A673 (cell line): ENCODE data around the gene ATP8B4. TPM values are rescaled to one million over a fixed set of nuclear protein-coding genes. Genes with fewer than 3 reads are reported as not detected.
"Not testable (repeated sequence)": the region's sequence is repeated elsewhere in the genome, so short reads cannot be mapped to it uniquely, and the experiment has no call there.

Experiments used
- BruUV-seq: library from RNA; stranded (reverse); fragments of 400-500 nt; replicated peaks from 2 replicates; lab custom pipeline; 2021; lab: Mats Ljungman, UMichigan
- CTCF ChIA-PET: fragments of 300-600 bp; sonication (Branson Sonifier 250); formaldehyde crosslinking; loops from one replicate; lab custom pipeline; 2022; ENCODE audit warnings: antibody characterized with exemption; lab: Charles Lee
- POLR2A ChIA-PET: fragments of 300-600 bp; sonication (Branson Sonifier 250); formaldehyde crosslinking; loops from one replicate; lab custom pipeline; 2022; ENCODE audit warnings: antibody characterized with exemption; ENCODE audit not compliant: low non-redundant PET; lab: Charles Lee
- DNase-seq: peaks from one replicate; pipeline ENCODE4 v3.0.0-alpha.2; 2015; ENCODE audit warnings: low spot score
- H3K27ac ChIP-seq: fragments of 200-600 bp; sonication (generic); 2 replicates; pipeline ENCODE4 v1.5.1; 2016; ENCODE audit warnings: mixed run types, low read depth, mild to moderate bottlenecking, mixed read lengths, antibody characterized with exemption, low read length; ENCODE audit not compliant: poor library complexity, severe bottlenecking
- H3K27me3 ChIP-seq: fragments of 200-600 bp; sonication (generic); replicated peaks from 2 replicates; pipeline ENCODE4 v1.6.1; 2017; ENCODE audit warnings: mixed run types, low read depth, mild to moderate bottlenecking, mixed read lengths, antibody characterized with exemption, low read length; ENCODE audit not compliant: insufficient read depth, poor library complexity
- H3K36me3 ChIP-seq: fragments of 200-600 bp; sonication (generic); 2 replicates; pipeline ENCODE4 v1.6.1; 2016; ENCODE audit warnings: mixed run types, mild to moderate bottlenecking, mixed read lengths, antibody characterized with exemption, low read length; ENCODE audit not compliant: insufficient read depth, poor library complexity, severe bottlenecking
- H3K4me1 ChIP-seq: fragments of 200-600 bp; sonication (generic); 2 replicates; pipeline ENCODE4 v1.6.1; 2017; ENCODE audit warnings: mixed run types, mild to moderate bottlenecking, mixed read lengths, antibody characterized with exemption, low read length; ENCODE audit not compliant: insufficient read depth, poor library complexity, severe bottlenecking
- H3K4me3 ChIP-seq: fragments of 200-600 bp; sonication (generic); 2 replicates; pipeline ENCODE4 v1.5.1; 2016; ENCODE audit warnings: low read depth, mixed run types, mild to moderate bottlenecking, mixed read lengths, low read length; ENCODE audit not compliant: poor library complexity, severe bottlenecking
- H3K9me3 ChIP-seq: fragments of 200-600 bp; sonication (generic); 2 replicates; pipeline ENCODE4 v1.6.1; 2016; ENCODE audit warnings: mixed run types, low read depth, mild to moderate bottlenecking, mixed read lengths, antibody characterized with exemption, low read length; ENCODE audit not compliant: poor library complexity, severe bottlenecking
- CTCF ChIP-seq: fragments of 300-800, 200-600 bp; sonication (generic); conservative IDR thresholded peaks from 2 replicates; pipeline ENCODE4 v1.5.1; 2017; ENCODE audit warnings: low read depth, mild to moderate bottlenecking, antibody characterized with exemption, low read length, moderate library complexity, mixed read lengths
- EZH2 ChIP-seq: fragments of 200-600 bp; sonication (generic); IDR thresholded peaks from 2 replicates; pipeline ENCODE4 v1.6.1; 2017; ENCODE audit warnings: borderline replicate concordance, low read depth, mild to moderate bottlenecking, mixed read lengths, antibody characterized with exemption, low read length; ENCODE audit not compliant: poor library complexity, severe bottlenecking
- intact Hi-C: fragments of 100-400 bp; cut with micrococcal nuclease; formaldehyde crosslinking; loops from one replicate; pipeline ENCODE4 v1.10.0; 2022; ENCODE audit not compliant: unreplicated experiment
- total RNA-seq: library from RNA; stranded (reverse); gene quantifications from 2 replicates; pipeline ENCODE4 v1.2.3, GENCODE V29; 2021

ATP8B4 gene
- total RNA-seq, 1 experiment from 2014 or later, result 0.30 TPM

GRCh38 chr15:49977306-49977705 lies 141.7 kb downstream of the ATP8B4 start:
- TF ChIP-seq EZH2, result no peak
- no peak for TF ChIP-seq CTCF
- no peak for DNase-seq
- ChIA-PET CTCF (no interaction called here), POLR2A (no interaction called here)
- Histone ChIP-seq H3K4me3 (no peak overlapping the region), H3K36me3 (no peaks in the 10 kb centered on the region), H3K4me1 (no peaks in the 10 kb centered on the region), H3K27me3 (no peaks in the 10 kb centered on the region), H3K9me3 (no peaks in the 10 kb centered on the region), H3K27ac (no peak overlapping the region)
- BruUV-seq, result no TSS peak
- intact Hi-C loops, result no loop called here

GRCh38 chr15:49964551-49964950 lies 154.5 kb downstream of the ATP8B4 start:
- ChIA-PET POLR2A (interaction anchor here (0.7 kb wide), 1 partner anchor 289 kb away, joined by 4 read pairs; no protein-coding TSS in a partner anchor), CTCF (no interaction called here)
- no TSS peak for BruUV-seq
- Histone ChIP-seq H3K27me3 (no peaks in the 10 kb centered on the region), H3K9me3 (peaks cover 4% of the 10 kb centered on the region), H3K27ac (no peak overlapping the region), H3K4me1 (no peaks in the 10 kb centered on the region), H3K36me3 (no peaks in the 10 kb centered on the region), H3K4me3 (no peak overlapping the region)
- no peak for TF ChIP-seq CTCF
- TF ChIP-seq EZH2, result no peak
- no peak for DNase-seq
- intact Hi-C loops, result no loop called here

- no TSS peak for BruUV-seq
- Histone ChIP-seq H3K4me1 (no peaks in the 10 kb centered on the region), H3K27ac (no peak overlapping the region), H3K36me3 (no peaks in the 10 kb centered on the region), H3K27me3 (no peaks in the 10 kb centered on the region), H3K9me3 (peaks cover 7% of the 10 kb centered on the region), H3K4me3 (no peak overlapping the region)
- POLR2A ChIA-PET, result interaction anchor here (0.7 kb wide), 1 partner anchor 288 kb away, joined by 4 read pairs; no protein-coding TSS in a partner anchor
- CTCF ChIA-PET, result no interaction called here
- TF ChIP-seq EZH2 (no peak), CTCF (no peak)
- intact Hi-C loops, result no loop called here
- no peak for DNase-seq
Measured at GRCh38 chr15:49964061-49964460, 155.0 kb downstream of the ATP8B4 start.

GRCh38 chr15:49963033-49963772 lies 155.8 kb downstream of the ATP8B4 start:
- H3K9me3 ChIP-seq, intact Hi-C loops, POLR2A ChIA-PET, BruUV-seq, H3K36me3 ChIP-seq, H3K4me3 ChIP-seq, CTCF ChIA-PET, DNase-seq, H3K27me3 ChIP-seq, H3K4me1 ChIP-seq, H3K27ac ChIP-seq: not testable (repeated sequence)
